Measurements from ENCODE around the gene PDGFRB.

GRCh38 chr5:150197476-150197875 lies 41.8 kb upstream of the PDGFRB start:
- TF ChIP-seq CTCF (optimal IDR thresholded peaks at IDR 0.05 in 1 of 3, IDR thresholded peaks at IDR 0.05 in 1 of 3, conservative IDR thresholded peaks at IDR 0.05 in 1 of 3; ENCODE audit: extremely low read depth in 1 of 3, insufficient read depth in 2 of 3, low read length in 3 of 3) = no peak
- TF ChIP-seq EZH2 (IDR thresholded peaks at IDR 0.05; ENCODE audit: low read length) = no peak
